Melanocyte of skin (primary cell): ENCODE measurements around the gene DNAAF6. TPM values are rescaled to one million over a fixed set of nuclear protein-coding genes. Genes with fewer than 3 reads are reported as not detected.

Source experiments
- small RNA-seq, 2 donors: library from RNA; depleted of rRNA; stranded (forward); fragments of <200 nt; gene quantifications; one replicate each; pipeline ENCODE3, GENCODE V24; 2012
- total RNA-seq, 2 donors: library from RNA; depleted of rRNA; stranded (reverse); fragments of >200 nt; gene quantifications; 2 replicates each; pipeline ENCODE4 v1.2.3, GENCODE V29; 2012

The DNAAF6 gene
- total RNA-seq = not detected

GRCh38 chrX:107205770-107206696, at the start of gene DNAAF6, which contains the start of gene NUP62CL:
Gene DNAAF6, plus strand, starts transcription at chrX:107206611. Its CDS starts 6,265 bp downstream, at chrX:107212876.
Gene NUP62CL, minus strand, starts transcription at chrX:107206433. Its CDS starts 31,287 bp downstream, at chrX:107175146.

Small RNAs within 50 kb of the gene (small RNA-seq; reads per million reads assigned to genes)
- gene RF00019 = 0 reads per million in 2 donors

Other genes with a start within 250 kb of the DNAAF6 start
- 10 to 100 TPM; 10.3 to 13.8 TPM for gene MORC4, start 206.4 kb upstream of the DNAAF6 start, total RNA-seq
- 10 to 100 TPM; 11.7 to 22.7 TPM for gene RBM41, start 87.8 kb upstream of the DNAAF6 start, total RNA-seq
- 1 to 10 TPM in 1 of 2 donors, under 1 TPM in 1; 0.34 to 2.0 TPM for gene NUP62CL, start 178 bp upstream of the DNAAF6 start, total RNA-seq
- under 1 TPM in 1 of 2 donors, not detected in 1; under 0.01 TPM for gene FRMPD3, start 243.0 kb downstream of the DNAAF6 start, total RNA-seq